Measurements from ENCODE around the gene CPNE8.

The CPNE8 gene

DNA sequence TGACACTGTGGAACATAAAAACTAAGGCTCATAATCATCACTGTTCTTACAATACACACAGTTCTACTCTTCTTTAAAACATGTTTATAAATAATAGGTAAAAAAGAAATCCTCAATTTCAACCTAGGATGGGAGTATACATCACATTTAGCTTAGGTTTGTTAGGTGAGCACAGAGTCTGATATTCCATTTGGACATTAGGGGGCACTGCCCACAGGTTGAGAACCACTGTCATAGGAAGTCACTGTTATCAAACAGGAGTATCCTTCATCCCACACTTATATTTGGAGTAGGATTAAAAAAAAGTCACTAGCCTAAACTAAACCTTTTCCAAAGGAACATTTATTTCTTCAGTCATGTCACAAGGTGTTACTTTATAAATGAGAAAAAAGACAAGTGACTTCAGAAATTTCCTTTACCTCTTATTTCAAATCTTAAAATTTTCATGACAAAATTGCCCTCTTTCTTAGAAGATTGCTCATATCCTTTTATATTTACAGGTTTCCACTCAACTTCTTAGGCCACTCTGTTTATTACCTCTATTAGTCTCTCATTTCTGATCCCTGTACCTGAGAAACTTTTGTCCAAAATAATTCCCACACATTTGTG lies 240.6 kb downstream of the CPNE8 start:
- no peak overlapping the region for H3K4me3 ChIP-seq
- no peaks in the 10 kb centered on the region for H3K4me1 ChIP-seq
- no peaks in the 10 kb centered on the region for H3K27me3 ChIP-seq (ENCODE audit: low read depth)
- no peaks in the 10 kb centered on the region for H3K36me3 ChIP-seq (replicated peaks)
- in situ Hi-C loops (cut with MboI; ENCODE audit: low sequenced_read_pairs), result no loop called here
- H3K9me3 ChIP-seq, result no peaks in the 10 kb centered on the region
- DNase-seq (ENCODE audit: low spot score in 2 of 2), result peak; percentile 29 to 47

DNA sequence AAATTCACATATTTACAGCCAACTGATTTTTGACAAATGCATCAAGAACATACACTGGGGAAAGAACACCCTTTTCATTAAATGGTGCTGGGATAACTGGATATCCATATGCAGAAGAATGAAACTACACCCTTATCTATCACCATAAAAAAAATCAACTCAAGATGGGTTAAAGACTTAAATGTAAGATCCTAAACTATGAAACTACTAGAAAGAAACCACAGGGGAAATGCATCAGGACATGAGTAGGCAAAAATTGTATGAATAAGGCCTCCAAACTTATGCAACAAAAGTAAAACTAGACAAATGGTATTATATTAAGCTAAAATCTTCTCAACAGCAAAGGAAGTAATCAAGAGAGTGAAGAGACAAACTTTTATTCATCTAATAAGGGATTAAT lies 242.6 kb downstream of the CPNE8 start:
- Histone ChIP-seq H3K9me3 (no peaks in the 10 kb centered on the region; the same call in 1 of the 2 replicates), H3K36me3 (replicated peaks) (no peaks in the 10 kb centered on the region), H3K4me1 (no peaks in the 10 kb centered on the region), H3K27me3 (ENCODE audit: low read depth) (no peaks in the 10 kb centered on the region), H3K4me3 (no peak overlapping the region)
- in situ Hi-C loops (cut with MboI; ENCODE audit: low sequenced_read_pairs), result no loop called here
- DNase-seq (ENCODE audit: low spot score in 2 of 2), result no peak

DNA sequence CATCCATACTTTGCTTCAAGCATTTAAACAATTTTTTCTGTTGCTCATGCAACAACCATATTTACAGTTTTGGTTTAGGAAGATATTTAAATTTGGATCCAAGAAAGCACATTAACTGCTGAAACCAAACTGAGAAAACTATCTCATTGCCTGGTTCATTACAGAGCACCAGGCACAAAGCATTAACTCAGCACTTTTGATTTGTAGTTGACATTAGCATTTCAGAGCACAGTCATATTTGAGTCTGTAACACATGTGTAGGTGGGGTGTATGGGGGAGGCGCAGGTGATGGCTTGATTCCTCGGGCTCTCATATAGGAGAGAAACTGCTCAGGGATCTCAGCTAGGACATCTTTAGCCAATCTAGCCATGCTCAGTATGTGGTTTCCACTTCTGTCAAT lies 251.7 kb downstream of the CPNE8 start:
- Histone ChIP-seq H3K27me3 (ENCODE audit: low read depth) (no peaks in the 10 kb centered on the region), H3K4me1 (no peaks in the 10 kb centered on the region), H3K4me3 (no peak overlapping the region), H3K36me3 (replicated peaks) (no peaks in the 10 kb centered on the region), H3K9me3 (no peaks in the 10 kb centered on the region; the same call in 1 of the 2 replicates)
- DNase-seq (ENCODE audit: low spot score in 2 of 2), result no peak
- in situ Hi-C loops (cut with MboI; ENCODE audit: low sequenced_read_pairs), result no loop called here

- Histone ChIP-seq H3K4me3 (no peak overlapping the region), H3K4me1 (no peaks in the 10 kb centered on the region), H3K9me3 (no peaks in the 10 kb centered on the region), H3K36me3 (replicated peaks) (no peaks in the 10 kb centered on the region), H3K27me3 (ENCODE audit: low read depth) (no peaks in the 10 kb centered on the region)
- DNase-seq (ENCODE audit: low spot score in 2 of 2), result no peak
- in situ Hi-C loops (cut with MboI; ENCODE audit: low sequenced_read_pairs), result no loop called here
Measured at GRCh38 chr12:38648813-38649212, 256.6 kb downstream of the CPNE8 start.

DNA sequence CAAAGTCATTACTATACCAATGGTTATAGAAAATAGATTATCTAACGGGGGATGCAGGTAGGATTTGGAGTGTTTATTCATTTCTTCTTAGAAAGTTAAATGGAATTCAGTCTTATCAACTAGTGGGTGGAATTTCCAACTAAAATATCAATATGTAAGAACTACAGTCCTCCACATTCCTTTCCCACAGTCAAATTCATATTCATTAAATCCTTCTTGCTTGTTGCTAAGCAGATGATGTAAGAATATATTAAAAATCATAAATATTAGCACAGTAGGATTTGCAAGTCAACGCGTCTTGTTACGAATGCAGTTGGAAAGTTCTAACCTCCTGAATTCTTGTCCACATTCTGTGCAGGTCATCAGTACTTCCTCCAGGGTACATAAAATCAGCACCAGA lies 259.2 kb downstream of the CPNE8 start:
- Histone ChIP-seq H3K4me1 (no peaks in the 10 kb centered on the region), H3K36me3 (replicated peaks) (no peaks in the 10 kb centered on the region), H3K4me3 (no peak overlapping the region), H3K27me3 (ENCODE audit: low read depth) (no peaks in the 10 kb centered on the region), H3K9me3 (no peaks in the 10 kb centered on the region)
- in situ Hi-C loops (cut with MboI; ENCODE audit: low sequenced_read_pairs), result no loop called here
- DNase-seq (ENCODE audit: low spot score in 2 of 2), result no peak

GRCh38 chr12:38639625-38640024 lies 265.8 kb downstream of the CPNE8 start:
- DNase-seq (ENCODE audit: low spot score in 2 of 2), result no peak
- Histone ChIP-seq H3K36me3 (replicated peaks) (no peaks in the 10 kb centered on the region), H3K27me3 (ENCODE audit: low read depth) (no peaks in the 10 kb centered on the region), H3K4me1 (no peaks in the 10 kb centered on the region), H3K9me3 (no peaks in the 10 kb centered on the region), H3K4me3 (no peak overlapping the region)
- in situ Hi-C loops (cut with MboI; ENCODE audit: low sequenced_read_pairs), result no loop called here

GRCh38 chr12:38638401-38638800 lies 267.0 kb downstream of the CPNE8 start:
- Histone ChIP-seq H3K36me3 (replicated peaks) (no peaks in the 10 kb centered on the region), H3K4me3 (no peak overlapping the region), H3K9me3 (no peaks in the 10 kb centered on the region), H3K4me1 (no peaks in the 10 kb centered on the region), H3K27me3 (ENCODE audit: low read depth) (no peaks in the 10 kb centered on the region)
- no peak for DNase-seq (ENCODE audit: low spot score in 2 of 2)
- in situ Hi-C loops (cut with MboI; ENCODE audit: low sequenced_read_pairs), result no loop called here

DNA sequence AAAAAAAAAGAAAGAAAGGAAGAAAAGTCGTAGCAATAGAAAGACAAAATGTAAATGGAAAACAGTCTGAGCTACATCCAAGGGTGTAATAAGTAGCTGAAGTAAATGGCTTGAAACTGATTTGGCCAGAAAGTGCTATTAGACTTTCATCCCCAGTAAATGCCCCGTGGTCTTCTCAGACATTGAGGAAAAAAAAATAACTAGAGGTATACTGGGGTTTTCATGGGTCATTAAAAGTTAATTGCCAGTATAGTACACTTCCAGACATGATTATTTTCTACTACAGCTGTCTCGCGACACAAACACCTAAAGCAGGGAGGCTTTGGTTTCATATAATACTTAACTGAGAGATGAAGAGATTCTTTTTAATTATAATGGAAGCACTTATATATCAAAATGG lies 271.9 kb downstream of the CPNE8 start:
- no peaks in the 10 kb centered on the region for H3K9me3 ChIP-seq
- no peak overlapping the region for H3K4me3 ChIP-seq
- in situ Hi-C loops (cut with MboI; ENCODE audit: low sequenced_read_pairs), result no loop called here
- no peaks in the 10 kb centered on the region for H3K27me3 ChIP-seq (ENCODE audit: low read depth)
- H3K36me3 ChIP-seq (replicated peaks), result no peaks in the 10 kb centered on the region
- H3K4me1 ChIP-seq, result no peaks in the 10 kb centered on the region
- no peak for DNase-seq (ENCODE audit: low spot score in 2 of 2)

GRCh38 chr12:38629064-38629463 lies 276.3 kb downstream of the CPNE8 start:
- DNase-seq (ENCODE audit: low spot score in 2 of 2), result no peak
- Histone ChIP-seq H3K36me3 (replicated peaks) (no peaks in the 10 kb centered on the region), H3K4me1 (no peaks in the 10 kb centered on the region; the same call in 1 of the 2 replicates), H3K4me3 (no peak overlapping the region), H3K9me3 (no peaks in the 10 kb centered on the region), H3K27me3 (ENCODE audit: low read depth) (no peaks in the 10 kb centered on the region; the same call in 1 of the 2 replicates)
- in situ Hi-C loops (cut with MboI; ENCODE audit: low sequenced_read_pairs), result no loop called here

- in situ Hi-C loops (cut with MboI; ENCODE audit: low sequenced_read_pairs), result no loop called here
- Histone ChIP-seq H3K27me3 (ENCODE audit: low read depth) (no peaks in the 10 kb centered on the region; the same call in 1 of the 2 replicates), H3K4me3 (no peak overlapping the region), H3K36me3 (replicated peaks) (no peaks in the 10 kb centered on the region), H3K4me1 (no peaks in the 10 kb centered on the region; the same call in 1 of the 2 replicates), H3K9me3 (no peaks in the 10 kb centered on the region)
- no peak for DNase-seq (ENCODE audit: low spot score in 2 of 2)
Measured at GRCh38 chr12:38628288-38628687, 277.1 kb downstream of the CPNE8 start.

DNA sequence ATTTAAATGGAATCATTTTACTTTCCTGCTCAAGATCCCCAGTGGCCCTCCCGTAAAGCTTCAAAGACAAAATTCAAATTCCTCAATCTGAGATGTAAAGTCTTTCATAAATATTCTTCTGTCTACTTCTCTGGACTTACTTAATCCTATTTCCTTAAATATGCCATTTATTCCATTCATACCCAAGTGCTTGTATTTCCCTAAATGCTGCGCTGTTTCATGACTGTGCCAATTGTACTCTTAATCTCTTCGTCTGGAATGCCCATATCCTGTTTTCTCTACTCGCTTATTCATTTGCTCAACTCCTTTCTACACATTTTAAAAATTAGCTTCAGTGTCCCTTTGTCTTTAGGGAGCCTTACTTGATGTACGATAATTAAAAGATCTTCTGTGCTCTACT lies 280.1 kb downstream of the CPNE8 start:
- Histone ChIP-seq H3K9me3 (no peaks in the 10 kb centered on the region), H3K36me3 (replicated peaks) (no peaks in the 10 kb centered on the region), H3K27me3 (ENCODE audit: low read depth) (no peaks in the 10 kb centered on the region; the same call in 1 of the 2 replicates), H3K4me3 (no peak overlapping the region), H3K4me1 (no peaks in the 10 kb centered on the region; the same call in 1 of the 2 replicates)
- in situ Hi-C loops (cut with MboI; ENCODE audit: low sequenced_read_pairs), result no loop called here
- DNase-seq (ENCODE audit: low spot score in 2 of 2), result peak in 1 of 2 experiments; percentile 48

GRCh38 chr12:38614171-38614570 lies 291.2 kb downstream of the CPNE8 start:
- Histone ChIP-seq H3K4me1 (no peaks in the 10 kb centered on the region), H3K36me3 (replicated peaks) (no peaks in the 10 kb centered on the region), H3K9me3 (no peaks in the 10 kb centered on the region), H3K4me3 (no peak overlapping the region), H3K27me3 (ENCODE audit: low read depth) (no peaks in the 10 kb centered on the region)
- DNase-seq (ENCODE audit: low spot score in 2 of 2), result no peak
- in situ Hi-C loops (cut with MboI; ENCODE audit: low sequenced_read_pairs), result no loop called here

DNA sequence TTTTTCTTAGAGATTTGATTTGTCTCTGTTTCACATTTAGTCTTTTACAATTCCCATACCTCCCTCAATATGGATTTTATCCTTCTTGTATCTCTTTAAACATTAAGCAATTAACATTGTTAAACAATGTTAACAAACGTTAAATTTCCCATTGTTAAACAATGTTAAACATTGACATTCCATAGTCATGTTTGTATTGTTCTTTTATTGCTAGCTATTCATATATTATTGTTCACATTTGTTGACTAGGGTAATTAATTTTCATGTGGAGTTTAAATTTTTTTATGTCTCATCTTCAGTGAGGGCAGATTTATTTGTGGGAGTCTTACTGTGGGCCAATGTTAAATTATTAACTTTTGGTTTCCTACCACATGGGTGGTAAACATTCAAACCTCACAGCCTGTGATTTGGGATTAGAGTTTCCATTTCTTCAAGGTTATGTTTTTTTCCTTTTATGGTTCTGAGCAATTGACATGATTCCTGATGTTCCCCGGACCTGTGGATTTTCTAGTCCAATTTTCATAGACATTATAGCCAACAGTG lies 294.5 kb downstream of the CPNE8 start:
- Histone ChIP-seq H3K27me3 (ENCODE audit: low read depth) (no peaks in the 10 kb centered on the region), H3K36me3 (replicated peaks) (no peaks in the 10 kb centered on the region), H3K4me3 (no peak overlapping the region), H3K4me1 (no peaks in the 10 kb centered on the region), H3K9me3 (no peaks in the 10 kb centered on the region)
- DNase-seq (ENCODE audit: low spot score in 2 of 2), result no peak
- in situ Hi-C loops (cut with MboI; ENCODE audit: low sequenced_read_pairs), result no loop called here

DNA sequence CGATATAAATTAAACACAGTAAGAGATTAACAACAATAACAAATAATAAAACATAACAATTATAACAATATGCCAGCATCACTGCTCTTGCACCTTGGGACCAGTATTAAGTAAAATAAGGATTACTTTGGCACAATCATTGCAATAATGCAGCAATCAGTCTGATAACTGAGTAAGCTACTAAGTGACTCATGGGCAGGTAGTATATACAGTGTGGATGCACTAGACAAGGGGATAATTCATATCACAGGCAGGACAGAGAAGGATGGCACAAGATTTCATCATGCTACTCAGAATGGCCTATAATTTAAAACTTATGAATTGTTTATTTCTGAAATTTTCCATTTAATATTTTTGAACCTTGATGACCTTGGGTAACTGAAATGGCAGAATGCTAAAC lies 298.1 kb downstream of the CPNE8 start:
- H3K36me3 ChIP-seq (replicated peaks), result no peaks in the 10 kb centered on the region
- no peak overlapping the region for H3K4me3 ChIP-seq
- DNase-seq (ENCODE audit: low spot score in 2 of 2), result no peak
- in situ Hi-C loops (cut with MboI; ENCODE audit: low sequenced_read_pairs), result no loop called here
- H3K4me1 ChIP-seq, result no peaks in the 10 kb centered on the region
- H3K27me3 ChIP-seq (ENCODE audit: low read depth), result no peaks in the 10 kb centered on the region
- H3K9me3 ChIP-seq, result no peaks in the 10 kb centered on the region; the same call in 1 of the 2 replicates

All from HAP-1 (cell line).